Measurements from ENCODE around the gene KAT8.

DNA sequence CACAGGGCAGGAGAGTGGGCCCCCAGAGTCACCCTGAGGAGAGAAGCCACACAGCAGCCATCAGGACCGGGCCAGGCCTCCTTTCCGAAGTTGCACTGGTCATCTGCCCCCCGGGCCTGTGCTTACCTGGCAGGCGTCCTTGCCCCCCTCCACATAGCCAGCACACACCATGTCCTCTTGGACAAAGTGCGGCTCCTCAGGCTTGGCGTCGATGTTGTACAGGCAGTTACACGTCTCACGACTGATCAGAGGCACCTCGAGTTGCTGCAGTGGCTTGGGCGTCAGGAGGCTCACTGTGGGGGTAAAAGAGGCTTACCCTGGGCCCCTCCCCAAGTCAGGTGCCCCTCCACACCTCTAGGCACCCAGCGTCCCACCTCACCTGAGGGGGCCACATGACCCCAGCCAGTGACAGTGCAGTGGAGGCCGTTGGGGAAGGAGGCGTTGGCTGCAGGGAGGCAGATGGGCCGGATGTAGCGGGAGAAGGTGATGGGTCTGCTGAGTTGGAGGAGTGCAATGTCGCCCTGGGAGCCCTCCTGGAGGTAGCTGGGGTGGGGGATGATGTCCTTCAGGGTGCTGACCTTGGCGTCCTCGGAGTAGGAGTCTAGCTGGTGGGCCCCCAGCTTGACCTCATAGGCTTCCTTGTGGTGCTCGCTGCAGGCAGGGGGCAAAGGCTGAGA, 15.0 kb downstream of the KAT8 start:
- TF ChIP-seq CTCF (IDR thresholded peaks at IDR 0.05) (no peak), POLR2A (IDR thresholded peaks at IDR 0.05) (no peak)
